Aorta (tissue), 5 donors: ENCODE results near the gene RNF213. TPM values are rescaled to one million over a fixed set of nuclear protein-coding genes. Genes with fewer than 3 reads are reported as not detected.

Experiments
- ATAC-seq: fragments of 200-7000 bp; cut with Tn5 transposase; one replicate; pipeline ENCODE4 v1.9.1; 2022; ENCODE audit warnings: moderate library complexity; ENCODE audit not compliant: low FRiP score
- DNase-seq, 2 donors: peaks; one replicate each; pipeline ENCODE4 v3.0.0-alpha.2; 2020
- H3K27ac ChIP-seq, 2 donors: one replicate each; pipeline ENCODE4 v1.5.1; 2013; ENCODE audit warnings: low read length in 2 of 2, mild to moderate bottlenecking in 2 of 2, moderate library complexity in 2 of 2, control low read depth in 1 of 2, inconsistent platforms in 1 of 2, low read depth in 1 of 2
- H3K27me3 ChIP-seq, 2 donors: one replicate each; pipeline ENCODE4 v1.6.1; 2013; ENCODE audit warnings: control low read depth in 1 of 2, low read length in 1 of 2, mild to moderate bottlenecking in 1 of 2, moderate library complexity in 1 of 2; ENCODE audit not compliant: insufficient read depth in 2 of 2, control insufficient read depth in 1 of 2
- H3K36me3 ChIP-seq, 2 donors: one replicate each; pipeline ENCODE4 v1.6.1; 2013; ENCODE audit warnings: control low read depth in 1 of 2, low read length in 1 of 2, mild to moderate bottlenecking in 1 of 2; ENCODE audit not compliant: insufficient read depth in 2 of 2, control insufficient read depth in 1 of 2
- H3K4me1 ChIP-seq, 2 donors: one replicate each; pipeline ENCODE4 v1.6.1; 2013; ENCODE audit warnings: low read length in 2 of 2, control low read depth in 1 of 2, mild to moderate bottlenecking in 1 of 2, moderate library complexity in 1 of 2; ENCODE audit not compliant: insufficient read depth in 2 of 2, control insufficient read depth in 1 of 2
- H3K4me3 ChIP-seq, 2 donors: one replicate each; pipeline ENCODE4 v1.5.1; 2013; ENCODE audit warnings: low read length in 2 of 2, control low read depth in 1 of 2, mild to moderate bottlenecking in 1 of 2
- H3K9me3 ChIP-seq: one replicate; pipeline ENCODE4 v1.6.1; 2013; ENCODE audit warnings: mild to moderate bottlenecking, low read length; ENCODE audit not compliant: control insufficient read depth
- WGBS, 2 donors: extraction: QIAGEN DNeasy Blood & Tissue Kit; methylation state at CpG; one replicate each; pipeline ENCODE4 v1.1.7; 2013; 5-methylcytosine and 5-hydroxymethylcytosine counted together
- intact Hi-C, 2 donors: fragments of 100-400 bp; cut with DNase I; formaldehyde crosslinking; loops; one replicate each; pipeline versions ENCODE4 v1.14.2 to v1.15.0; 2022
- polyA plus RNA-seq, 2 donors: library from polyadenylated mRNA; stranded (reverse); fragments of 200-250 nt; gene quantifications; one replicate each; pipeline ENCODE4 v1.2.3, GENCODE V29; 2013
- total RNA-seq, 2 donors: library from RNA; stranded (reverse); fragmentation: NEBNext Ultra II Directional; extraction: Animal tissue kit (Norgen Biotek cat#: 25700); gene quantifications; one replicate each; pipeline ENCODE4 v1.2.1, GENCODE V29; 2021
- donor health status: healthy with polysubstance abuse.
- donor health status: Bipolar disorder and iron deficiency.
- donor health status: DM: no; HTN: no; CAD: no.
- donor health status: DM: no; HTN: no; CAD: no.
- donor health status: DM: yes; HTN: yes; CAD: no.

Gene RNF213
- total and polyA plus RNA-seq, 4 donors = 18.7 to 231 (median 105) TPM

DNA sequence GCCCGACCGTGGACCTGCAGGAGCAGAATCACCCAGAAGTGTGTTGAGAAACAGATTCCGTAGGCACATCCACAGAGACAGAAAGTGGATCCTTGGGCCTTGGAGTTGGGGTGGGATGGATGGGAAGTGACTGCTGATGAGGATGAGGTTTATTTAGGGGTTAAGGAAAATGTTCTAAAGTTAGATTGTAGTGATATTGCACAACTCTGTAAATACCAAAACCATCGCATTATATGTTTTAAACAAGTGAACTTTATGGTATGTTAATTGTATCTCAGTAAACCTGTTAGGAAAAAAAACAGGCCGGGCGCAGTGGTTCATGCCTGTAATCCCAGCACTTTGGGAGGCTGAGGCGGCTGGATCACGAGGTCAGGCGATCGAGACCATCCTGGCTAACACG is 157.9 kb downstream of the RNF213 start:
- ATAC-seq (no peak), DNase-seq (peak in 1 of 2 donors; percentile 49)
- no peak overlapping the region for H3K4me3 ChIP-seq
- H3K4me1 ChIP-seq = no peaks in the 10 kb centered on the region
- H3K36me3 ChIP-seq = peaks cover 0 to 4% of the 10 kb centered on the region in 2 donors
- intact Hi-C loops = loop anchor here in 1 of 2 donors (5.0 kb wide), 1 partner anchor 39 kb away; no protein-coding TSS in a partner anchor
- WGBS, 2 donors = 93 to 95% methylated on average over 11 of the region's 11 CpGs
- no peak overlapping the region for H3K27ac ChIP-seq
- no peaks in the 10 kb centered on the region for H3K27me3 ChIP-seq
- no peaks in the 10 kb centered on the region for H3K9me3 ChIP-seq

DNA sequence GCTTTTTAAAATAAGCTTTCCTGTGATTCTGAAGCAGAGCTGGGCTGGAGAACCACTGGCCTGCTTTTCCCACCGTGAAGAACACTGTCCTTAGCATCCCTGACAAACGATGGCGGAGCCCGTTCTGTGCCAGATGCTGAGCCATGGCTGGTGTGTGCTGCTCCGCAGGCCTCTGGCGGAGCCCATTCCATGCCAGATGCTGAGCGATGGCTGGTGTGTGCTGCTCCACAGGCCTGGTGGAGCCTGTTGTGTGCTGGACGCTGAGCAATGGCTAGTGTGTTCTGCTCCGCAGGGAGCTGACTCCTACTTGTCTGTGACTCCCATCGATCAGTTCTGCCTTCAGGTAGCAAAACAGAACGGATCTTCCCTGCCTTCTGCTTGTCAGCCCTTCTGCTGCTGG is 158.6 kb downstream of the RNF213 start:
- H3K36me3 ChIP-seq = peaks cover 0 to 4% of the 10 kb centered on the region in 2 donors
- intact Hi-C loops = loop anchor here in 1 of 2 donors (5.0 kb wide), 1 partner anchor 38 kb away; no protein-coding TSS in a partner anchor
- 80 to 81% methylated on average over 11 of the region's 11 CpGs for WGBS, 2 donors
- H3K27ac ChIP-seq = no peak overlapping the region
- H3K4me3 ChIP-seq = no peak overlapping the region
- H3K4me1 ChIP-seq = no peaks in the 10 kb centered on the region
- ATAC-seq (no peak), DNase-seq (no peak)
- no peaks in the 10 kb centered on the region for H3K9me3 ChIP-seq
- no peaks in the 10 kb centered on the region for H3K27me3 ChIP-seq

DNA sequence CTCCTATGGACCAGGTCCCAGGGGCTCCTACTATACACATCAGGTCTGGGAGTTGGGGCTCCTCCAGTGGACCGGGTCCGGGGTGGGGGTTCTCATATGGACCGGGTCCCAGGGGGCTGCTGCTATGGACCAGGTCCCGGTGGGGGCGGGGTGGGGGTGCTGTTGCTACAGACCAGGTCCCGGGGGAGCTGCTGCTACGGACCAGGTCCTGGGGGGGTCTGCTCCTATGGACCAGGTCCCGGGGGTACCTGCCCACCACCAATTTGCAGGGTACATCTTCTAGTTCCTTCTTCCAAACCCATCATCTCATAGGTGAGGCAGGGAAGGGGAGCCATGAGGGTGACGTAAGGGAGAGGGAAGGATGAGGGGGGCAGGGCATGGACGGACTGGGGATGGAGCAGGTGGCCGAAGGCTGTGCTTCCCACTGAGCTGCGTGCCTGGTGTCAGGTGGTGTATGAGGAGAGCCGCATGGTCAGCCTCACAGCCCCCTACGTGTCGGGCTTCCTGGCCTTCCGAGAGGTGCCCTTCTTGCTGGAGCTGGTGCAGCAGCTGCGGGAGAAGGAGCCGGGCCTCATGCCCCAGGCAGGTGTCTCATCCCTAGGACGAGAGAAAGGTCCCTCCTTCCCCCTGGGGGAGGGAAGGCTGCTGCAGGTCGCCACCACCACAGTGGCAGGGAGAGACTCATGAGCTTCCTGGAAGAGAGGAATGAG is 160.9 kb downstream of the RNF213 start:
- Histone ChIP-seq H3K9me3 (no peaks in the 10 kb centered on the region), H3K27me3 (no peaks in the 10 kb centered on the region), H3K4me1 (no peaks in the 10 kb centered on the region), H3K4me3 (no peak overlapping the region), H3K27ac (no peak overlapping the region), H3K36me3 (peaks cover 0 to 4% of the 10 kb centered on the region in 2 donors)
- intact Hi-C loops = no loop called here
- 68% methylated on average over 20 of the region's 20 CpGs for WGBS, 2 donors
- no peak for ATAC-seq
- peak; percentile 47 to 70 for DNase-seq

DNA sequence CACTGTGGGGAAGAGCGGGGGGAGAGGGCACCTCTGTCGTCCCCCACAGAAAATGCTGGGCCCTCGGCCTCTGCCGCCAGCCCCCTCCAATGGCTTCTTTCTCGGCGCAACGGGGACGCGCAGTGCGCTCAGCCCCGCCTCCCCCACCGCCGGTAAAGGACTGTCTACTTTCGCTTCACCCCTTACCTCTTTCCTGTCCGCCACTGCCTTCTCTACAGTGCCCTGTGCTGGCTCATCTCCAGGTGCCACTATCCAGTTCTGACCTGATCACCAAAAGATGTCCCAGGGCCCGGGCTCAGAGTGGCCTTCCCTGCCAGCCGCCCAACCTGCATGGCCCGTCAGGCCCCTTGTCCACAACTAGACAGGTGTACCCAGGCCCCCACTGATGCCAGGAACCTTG is 161.6 kb downstream of the RNF213 start:
- H3K36me3 ChIP-seq = peaks cover 0 to 4% of the 10 kb centered on the region in 2 donors
- 81 to 86% methylated on average over 18 of the region's 18 CpGs for WGBS, 2 donors

DNA sequence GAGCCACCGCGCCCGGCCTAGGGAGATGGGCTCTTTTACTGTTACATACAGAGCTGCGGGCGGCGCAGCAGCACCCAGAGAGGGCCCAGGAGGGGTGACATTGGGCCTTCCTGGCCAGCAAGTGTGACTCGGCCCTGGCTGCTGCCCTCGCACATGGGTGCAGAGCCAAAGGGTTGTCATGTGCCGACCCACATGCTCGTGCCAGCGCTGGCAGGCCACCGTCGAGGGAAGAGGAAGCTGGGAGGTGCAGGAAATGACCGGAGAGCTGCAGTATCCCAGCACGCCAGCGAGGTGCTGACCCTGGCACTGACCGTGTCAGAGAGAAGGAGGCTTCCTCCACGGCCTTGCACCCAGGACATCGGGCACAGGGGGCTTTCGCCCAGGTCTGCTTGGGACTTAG is 162.3 kb downstream of the RNF213 start:
- Histone ChIP-seq H3K4me3 (no peak overlapping the region), H3K27me3 (no peaks in the 10 kb centered on the region), H3K4me1 (no peaks in the 10 kb centered on the region), H3K9me3 (no peaks in the 10 kb centered on the region), H3K36me3 (peaks cover 0 to 4% of the 10 kb centered on the region in 2 donors), H3K27ac (no peak overlapping the region)
- intact Hi-C loops = no loop called here
- ATAC-seq (no peak), DNase-seq (peak; percentile 69 to 74)
- 42 to 48% methylated on average over 20 of the region's 20 CpGs for WGBS, 2 donors

More for the DNA sequence above, 161.6 kb downstream of the RNF213 start:
- Histone ChIP-seq H3K4me1 (no peaks in the 10 kb centered on the region), H3K27me3 (no peaks in the 10 kb centered on the region), H3K4me3 (no peak overlapping the region), H3K27ac (no peak overlapping the region), H3K9me3 (no peaks in the 10 kb centered on the region)
- ATAC-seq (no peak), DNase-seq (peak in 1 of 2 donors; percentile 67)
- intact Hi-C loops = no loop called here

DNA sequence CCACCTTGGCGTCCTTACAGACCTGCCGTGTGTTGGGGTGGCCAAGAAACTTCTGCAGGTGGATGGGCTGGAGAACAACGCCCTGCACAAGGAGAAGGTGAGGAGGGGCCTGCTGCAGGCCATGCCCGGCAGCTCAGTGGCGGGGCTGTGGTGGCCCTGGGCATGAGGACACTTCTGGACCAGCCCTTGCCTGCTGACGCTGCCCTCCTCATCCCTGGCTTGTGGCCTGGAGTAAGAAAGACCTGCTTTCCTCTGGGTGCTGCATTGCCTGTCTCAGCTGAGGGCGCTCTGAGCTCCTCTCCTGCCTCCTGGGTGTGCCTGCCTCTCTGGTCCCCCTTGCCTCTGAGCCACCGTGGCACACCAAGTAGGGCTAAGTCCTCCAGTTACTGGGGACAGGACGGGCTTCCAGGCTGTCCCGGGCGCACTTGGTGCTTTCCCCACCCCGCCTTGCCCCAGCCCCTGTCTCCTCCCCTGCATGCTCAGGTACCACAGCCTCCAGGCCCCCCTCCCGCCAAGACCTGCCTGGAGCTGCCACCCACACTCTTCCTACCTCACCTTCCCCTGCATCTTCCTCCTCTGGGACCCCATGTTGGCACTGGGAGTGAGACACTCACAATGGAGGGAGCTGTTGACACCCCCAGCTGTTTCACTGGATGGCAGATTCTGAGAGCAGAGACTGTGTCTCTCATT is 163.0 kb downstream of the RNF213 start:
- peak in 1 of 2 donors; percentile 49 for DNase-seq
- 61 to 71% methylated on average over 11 to 13 of the region's 13 CpGs for WGBS, 2 donors
- Histone ChIP-seq H3K27me3 (no peaks in the 10 kb centered on the region), H3K4me3 (no peak overlapping the region), H3K4me1 (no peaks in the 10 kb centered on the region), H3K9me3 (no peaks in the 10 kb centered on the region), H3K27ac (no peak overlapping the region), H3K36me3 (peaks cover 0 to 4% of the 10 kb centered on the region in 2 donors)
- no peak for ATAC-seq
- intact Hi-C loops = no loop called here

DNA sequence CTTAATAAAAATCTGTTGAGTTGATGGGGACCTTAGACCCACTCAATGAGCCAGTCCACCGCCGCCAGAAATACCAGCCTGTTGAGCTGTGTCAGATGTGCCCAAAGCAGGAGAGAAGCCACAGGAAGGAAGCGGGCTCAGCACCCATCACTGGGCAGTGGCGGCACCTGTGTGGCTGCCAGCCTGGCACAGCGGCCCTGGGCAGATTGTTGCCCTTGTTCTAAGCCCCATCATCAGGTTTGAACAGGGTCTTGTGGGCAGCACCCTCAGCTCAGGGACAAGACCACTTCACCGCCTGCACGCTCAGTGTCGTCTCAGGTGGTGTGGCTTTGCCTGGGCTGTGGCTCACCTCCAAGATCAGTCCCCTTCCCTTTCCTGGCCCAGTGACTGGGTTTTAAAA is 163.6 kb downstream of the RNF213 start:
- Histone ChIP-seq H3K9me3 (no peaks in the 10 kb centered on the region), H3K27me3 (no peaks in the 10 kb centered on the region), H3K4me3 (no peak overlapping the region), H3K4me1 (no peaks in the 10 kb centered on the region), H3K36me3 (peaks cover 0 to 4% of the 10 kb centered on the region in 2 donors), H3K27ac (no peak overlapping the region)
- DNase-seq (peak in 1 of 2 donors; percentile 60), ATAC-seq (no peak)
- WGBS, 2 donors = 86 to 90% methylated on average over 8 of the region's 8 CpGs
- intact Hi-C loops = no loop called here

DNA sequence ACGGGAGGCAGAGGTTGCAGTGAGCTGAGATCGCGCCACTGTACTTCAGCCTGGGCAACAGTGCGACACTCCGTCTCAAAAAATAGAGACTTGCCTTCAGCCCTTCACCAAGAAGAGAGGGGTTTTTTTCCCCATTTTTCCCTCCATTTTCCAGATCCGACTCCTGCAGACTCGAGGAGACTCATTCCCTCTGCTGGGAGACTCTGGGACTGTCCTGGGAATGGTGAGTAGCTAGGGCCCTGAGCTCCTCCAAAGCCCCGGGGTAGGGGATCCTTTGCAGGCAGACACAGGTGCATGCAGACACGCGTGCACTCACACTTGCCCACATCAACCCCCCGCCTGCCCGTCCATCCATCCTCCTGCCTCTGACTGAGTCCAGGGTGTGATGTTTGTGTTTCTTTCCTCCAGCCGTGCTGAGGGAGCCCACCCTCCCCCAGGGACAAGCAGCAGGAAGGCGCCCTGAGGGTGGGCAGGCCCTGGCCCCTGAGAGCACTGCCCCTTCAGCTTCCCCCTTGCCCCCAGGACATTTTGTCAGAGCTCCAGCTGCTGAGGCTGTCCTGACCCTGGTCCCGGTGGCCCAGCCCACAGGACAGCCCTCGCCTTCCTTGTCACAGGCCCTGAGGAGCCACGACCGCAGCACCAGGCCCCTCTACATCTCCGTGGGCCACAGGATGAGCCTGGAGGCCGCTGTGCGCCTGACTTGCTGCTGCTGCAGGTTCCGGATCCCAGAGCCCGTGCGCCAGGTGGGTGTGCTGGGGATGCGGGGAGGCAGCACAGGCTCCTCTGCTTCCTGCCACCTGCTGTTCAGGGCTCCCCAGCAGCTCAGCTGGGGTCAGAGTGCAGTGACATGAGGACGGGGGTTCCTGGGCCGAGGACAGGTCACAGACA is 164.5 kb downstream of the RNF213 start:
- peak in 1 of 2 donors; percentile 46 for DNase-seq
- 82 to 84% methylated on average over 27 of the region's 27 CpGs for WGBS, 2 donors

More for the DNA sequence above, 164.5 kb downstream of the RNF213 start:
- no peaks in the 10 kb centered on the region for H3K36me3 ChIP-seq
- H3K4me1 ChIP-seq = no peaks in the 10 kb centered on the region
- no peaks in the 10 kb centered on the region for H3K9me3 ChIP-seq
- intact Hi-C loops = loop anchor here in 1 of 2 donors (5.0 kb wide), 1 partner anchor 557 kb away; no protein-coding TSS in a partner anchor
- no peaks in the 10 kb centered on the region for H3K27me3 ChIP-seq
- no peak overlapping the region for H3K27ac ChIP-seq
- ATAC-seq = no peak
- H3K4me3 ChIP-seq = no peak overlapping the region
